Measurements from ENCODE around the gene PSMA3. TPM values are rescaled to one million over a fixed set of nuclear protein-coding genes. Genes with fewer than 3 reads are reported as not detected.

The PSMA3 gene
- total RNA-seq, 3 donors from 2014 or later (not counting 1 experiment from before 2014, with no cell fraction given), result 107 to 120 (median 115) TPM

GRCh38 chr14:58199726-58200479, 44.7 kb upstream of the PSMA3 start, which contains the start of gene ACTR10:
Gene ACTR10, plus strand, starts transcription at chr14:58200149. Its CDS starts 69 bp downstream, at chr14:58200218.
- Mint-ChIP-seq H3K27me3 (ENCODE audit: low read depth in 2 of 2) (no peaks in the 10 kb centered on the region), H3K4me1 (peaks cover 31 to 36% of the 10 kb centered on the region in 2 donors), H3K9me3 (no peaks in the 10 kb centered on the region), H3K27ac (peak within 1 kb of the TSS; percentile 94 to 98), H3K4me3 (peak within 1 kb of the TSS; percentile 96), H3K36me3 (no peaks in the 10 kb centered on the region)
- intact Hi-C loops (cut with micrococcal nuclease), result loop anchor here (1.0 to 2.0 kb wide), 4 partner anchors 39 to 227 kb away; partner anchors contain the start of genes ARID4A, KIAA0586, PSMA3 and TIMM9
- TF ChIP-seq CTCF (IDR thresholded peaks at IDR 0.05), result no peak
- H3K4me3 ChIP-seq (ENCODE audit: low read length), result peak within 1 kb of the TSS; percentile 96
- peak; percentile 82 to 94 (median 86) for ATAC-seq
- H3K27me3 ChIP-seq (ENCODE audit: control insufficient read depth, insufficient read depth, low read length), result no peaks in the 10 kb centered on the region
- H3K9me3 ChIP-seq (ENCODE audit: control insufficient read depth, insufficient read depth, low read length), result no peaks in the 10 kb centered on the region
- H3K27ac ChIP-seq (ENCODE audit: low read length), result peak within 1 kb of the TSS; percentile 96
- peak; percentile 86 to 91 for DNase-seq
- H3K4me1 ChIP-seq (ENCODE audit: control insufficient read depth, insufficient read depth, low read length), result peaks cover 21% of the 10 kb centered on the region
- under 1% methylated on average over 78 of the region's 78 CpGs for WGBS (ENCODE audit: insufficient coverage)
- H3K36me3 ChIP-seq (ENCODE audit: control insufficient read depth, insufficient read depth, low read length), result peaks cover 3% of the 10 kb centered on the region

DNA sequence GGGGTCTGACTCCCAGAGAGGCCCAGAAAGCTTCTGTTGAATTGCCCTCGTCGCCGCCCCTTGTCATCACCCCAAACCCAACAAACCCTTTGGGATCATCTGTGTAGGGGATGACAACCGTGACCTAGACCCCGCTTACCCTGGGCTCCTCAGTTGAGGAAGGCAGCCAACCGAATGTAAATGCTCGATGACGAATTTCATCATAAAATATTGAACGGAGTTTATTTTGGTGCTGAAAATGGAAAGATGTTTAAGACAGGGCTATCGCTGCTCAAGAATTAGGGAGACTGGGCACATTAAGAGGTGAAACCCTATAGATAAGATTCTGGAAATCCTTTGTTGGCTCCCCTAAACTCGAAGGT, 44.2 kb upstream of the PSMA3 start:
- Mint-ChIP-seq H3K4me1 (peaks cover 31 to 36% of the 10 kb centered on the region in 2 donors), H3K9me3 (no peaks in the 10 kb centered on the region), H3K27ac (peak overlapping the region; percentile 94 to 98), H3K4me3 (peak overlapping the region; percentile 92), H3K36me3 (no peaks in the 10 kb centered on the region), H3K27me3 (ENCODE audit: low read depth in 2 of 2) (no peaks in the 10 kb centered on the region)
- H3K27ac ChIP-seq (ENCODE audit: low read length), result peak overlapping the region; percentile 96
- intact Hi-C loops (cut with micrococcal nuclease), result loop anchor here (1.0 kb wide), 3 partner anchors 44 to 227 kb away; partner anchors contain the start of genes ARID4A, KIAA0586, PSMA3 and TIMM9
- peaks cover 21% of the 10 kb centered on the region for H3K4me1 ChIP-seq (ENCODE audit: control insufficient read depth, insufficient read depth, low read length)
- no peak for DNase-seq
- no peaks in the 10 kb centered on the region for H3K9me3 ChIP-seq (ENCODE audit: control insufficient read depth, insufficient read depth, low read length)
- H3K4me3 ChIP-seq (ENCODE audit: low read length), result peak overlapping the region; percentile 96
- ATAC-seq, result peak in 2 of 3 donors; percentile 4 to 5
- H3K27me3 ChIP-seq (ENCODE audit: control insufficient read depth, insufficient read depth, low read length), result no peaks in the 10 kb centered on the region
- TF ChIP-seq CTCF (IDR thresholded peaks at IDR 0.05), result no peak
- H3K36me3 ChIP-seq (ENCODE audit: control insufficient read depth, insufficient read depth, low read length), result peaks cover 3% of the 10 kb centered on the region
- WGBS (ENCODE audit: insufficient coverage), result 0% methylated on average over 11 of the region's 11 CpGs

GRCh38 chr14:58200846-58201245, 43.8 kb upstream of the PSMA3 start:
- Mint-ChIP-seq H3K27ac (peak overlapping the region; percentile 94 to 98), H3K4me1 (peaks cover 31 to 36% of the 10 kb centered on the region in 2 donors), H3K27me3 (ENCODE audit: low read depth in 2 of 2) (no peaks in the 10 kb centered on the region), H3K9me3 (no peaks in the 10 kb centered on the region), H3K4me3 (peak overlapping the region; percentile 92), H3K36me3 (no peaks in the 10 kb centered on the region)
- Histone ChIP-seq H3K27me3 (ENCODE audit: control insufficient read depth, insufficient read depth, low read length) (no peaks in the 10 kb centered on the region), H3K27ac (ENCODE audit: low read length) (peak overlapping the region; percentile 96), H3K4me1 (ENCODE audit: control insufficient read depth, insufficient read depth, low read length) (peaks cover 21% of the 10 kb centered on the region), H3K4me3 (ENCODE audit: low read length) (peak overlapping the region; percentile 96), H3K9me3 (ENCODE audit: control insufficient read depth, insufficient read depth, low read length) (no peaks in the 10 kb centered on the region), H3K36me3 (ENCODE audit: control insufficient read depth, insufficient read depth, low read length) (peaks cover 3% of the 10 kb centered on the region)
- no CpG with 5 or more reads among the region's 2 CpGs for WGBS (ENCODE audit: insufficient coverage)
- DNase-seq (peak in 1 of 2 donors; percentile 25), ATAC-seq (no peak)
- intact Hi-C loops (cut with micrococcal nuclease), result loop anchor here (1.0 kb wide), 3 partner anchors 43 to 226 kb away; partner anchors contain the start of genes ARID4A, KIAA0586, PSMA3 and TIMM9
- TF ChIP-seq CTCF (IDR thresholded peaks at IDR 0.05), result no peak
